ENCODE data around the gene TOX2. TPM values are rescaled to one million over a fixed set of nuclear protein-coding genes. Genes with fewer than 3 reads are reported as not detected.

TOX2 gene
- polyA plus RNA-seq, 1 donor = 4.7 TPM

DNA sequence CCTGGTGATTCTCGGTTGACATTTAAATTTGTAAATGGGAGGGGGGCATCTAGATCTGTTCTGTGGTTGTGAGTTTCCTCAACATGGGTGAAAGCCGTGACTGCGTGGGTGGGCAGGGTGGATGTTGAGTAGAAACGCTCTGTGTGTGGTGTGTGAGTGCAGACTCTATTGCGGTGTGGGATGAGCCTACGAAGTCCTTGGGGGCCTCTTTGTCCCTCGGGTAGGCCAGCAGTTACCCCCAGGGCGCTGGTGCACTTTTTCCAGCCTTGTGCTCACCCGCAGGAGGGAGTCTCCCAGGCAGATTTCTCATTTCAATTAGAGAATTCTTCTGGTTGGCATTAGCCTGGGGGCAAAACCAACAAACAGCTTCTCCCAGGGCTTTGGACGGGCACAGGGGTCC lies 10.6 kb downstream of the TOX2 start:
- no peaks in the 10 kb centered on the region for H3K9me3 ChIP-seq (ENCODE audit: control insufficient read depth, low read depth, low read length)
- H3K36me3 ChIP-seq (ENCODE audit: control insufficient read depth, insufficient read depth, low read length) = no peaks in the 10 kb centered on the region
- H3K4me1 ChIP-seq (ENCODE audit: control insufficient read depth, insufficient read depth, low read length) = no peaks in the 10 kb centered on the region
- DNase-seq = no peak
- no peak overlapping the region for H3K4me3 ChIP-seq (ENCODE audit: low read length)
- no peak overlapping the region for H3K27ac ChIP-seq (ENCODE audit: low read length)
- H3K27me3 ChIP-seq (ENCODE audit: control insufficient read depth, insufficient read depth, low read length) = peaks cover 22% of the 10 kb centered on the region
- 80% methylated on average over 1 of the region's 10 CpGs for whole genome bisulfite sequencing (ENCODE audit: insufficient coverage, low lambda C conversion rate)

DNA sequence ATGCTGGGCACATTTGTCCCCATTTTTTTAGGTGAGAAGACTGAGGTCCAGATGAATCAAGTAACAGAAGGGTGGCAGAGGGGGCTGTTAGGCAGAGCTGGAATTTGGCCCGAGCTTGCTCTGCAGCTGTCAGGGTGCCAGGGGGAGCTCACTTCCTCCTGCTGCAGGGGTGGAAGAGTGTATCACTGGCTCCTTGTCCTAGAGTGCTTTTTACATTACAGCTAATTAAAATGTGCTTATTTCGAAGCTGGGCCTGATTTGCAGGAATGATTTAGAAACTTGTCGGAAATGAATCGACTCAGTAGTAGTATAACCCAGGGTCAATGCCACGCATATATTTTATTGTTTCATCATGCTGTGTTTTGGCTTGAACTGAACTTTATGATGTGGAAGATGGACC lies 11.1 kb downstream of the TOX2 start:
- no peak overlapping the region for H3K27ac ChIP-seq (ENCODE audit: low read length)
- H3K36me3 ChIP-seq (ENCODE audit: control insufficient read depth, insufficient read depth, low read length) = no peaks in the 10 kb centered on the region
- H3K9me3 ChIP-seq (ENCODE audit: control insufficient read depth, low read depth, low read length) = no peaks in the 10 kb centered on the region
- no CpG with 5 or more reads among the region's 5 CpGs for WGBS (ENCODE audit: insufficient coverage, low lambda C conversion rate)
- no peak for DNase-seq
- H3K4me1 ChIP-seq (ENCODE audit: control insufficient read depth, insufficient read depth, low read length) = no peaks in the 10 kb centered on the region
- H3K27me3 ChIP-seq (ENCODE audit: control insufficient read depth, insufficient read depth, low read length) = peaks cover 22% of the 10 kb centered on the region
- H3K4me3 ChIP-seq (ENCODE audit: low read length) = no peak overlapping the region

DNA sequence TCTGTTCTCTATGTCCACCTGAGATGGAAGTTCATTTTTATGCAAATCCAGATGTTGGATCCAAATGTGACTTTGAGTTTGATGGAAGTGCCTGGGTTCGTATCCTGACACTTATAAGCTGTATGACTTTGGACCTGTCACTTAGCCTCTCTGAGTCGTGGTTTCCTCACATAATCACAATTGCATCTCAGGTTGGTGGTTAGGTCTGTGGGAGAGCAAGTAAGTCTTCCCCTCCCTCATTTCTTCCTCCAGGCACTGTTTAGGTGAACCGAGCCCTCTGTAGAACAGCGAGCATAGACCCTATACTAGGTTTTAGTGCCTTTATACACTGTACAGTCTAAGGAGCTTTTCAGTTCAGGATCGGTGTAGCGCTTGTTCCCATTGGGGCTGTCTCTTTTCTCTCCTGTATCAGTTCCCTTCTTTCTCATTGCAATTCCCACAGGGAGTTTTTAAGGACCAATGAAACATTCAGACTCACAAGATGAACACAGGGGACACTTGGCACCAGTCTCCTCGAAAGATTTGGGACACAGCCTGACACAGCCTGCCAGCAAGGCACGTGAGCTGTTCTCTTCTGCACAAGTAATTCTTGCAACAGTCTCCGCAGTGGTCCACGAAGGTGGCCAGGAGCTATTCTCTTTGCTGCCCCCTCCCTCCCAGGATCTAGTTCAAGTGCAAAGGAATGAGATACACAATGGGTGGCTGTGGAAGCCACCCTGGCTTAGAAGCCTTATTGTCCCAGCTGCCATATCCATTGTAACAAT lies 11.8 kb downstream of the TOX2 start:
- H3K27ac ChIP-seq (ENCODE audit: low read length) = no peak overlapping the region
- no peaks in the 10 kb centered on the region for H3K4me1 ChIP-seq (ENCODE audit: control insufficient read depth, insufficient read depth, low read length)
- no peak for DNase-seq
- WGBS (ENCODE audit: insufficient coverage, low lambda C conversion rate) = 93% methylated on average over 2 of the region's 10 CpGs
- H3K4me3 ChIP-seq (ENCODE audit: low read length) = no peak overlapping the region
- H3K27me3 ChIP-seq (ENCODE audit: control insufficient read depth, insufficient read depth, low read length) = peaks cover 25% of the 10 kb centered on the region
- no peaks in the 10 kb centered on the region for H3K36me3 ChIP-seq (ENCODE audit: control insufficient read depth, insufficient read depth, low read length)
- H3K9me3 ChIP-seq (ENCODE audit: control insufficient read depth, low read depth, low read length) = no peaks in the 10 kb centered on the region

DNA sequence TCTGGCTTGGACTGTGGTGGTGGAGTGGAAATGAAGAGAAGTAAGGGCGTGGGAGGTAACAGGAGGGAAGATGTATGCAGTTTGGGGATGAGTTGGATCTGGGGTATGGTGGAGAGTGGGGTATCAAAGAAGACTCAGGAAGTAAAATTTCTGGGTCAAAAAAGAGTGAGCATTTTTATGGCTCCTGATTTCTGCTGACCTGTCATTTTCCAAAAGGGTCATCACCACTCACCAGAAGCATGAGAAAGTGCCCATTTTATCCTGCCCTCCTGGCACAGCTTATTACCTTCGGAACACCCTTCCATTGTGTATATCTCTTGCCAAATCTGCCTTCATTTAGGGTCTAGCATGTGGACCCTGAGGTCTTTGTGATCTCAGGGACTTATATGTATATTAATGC lies 17.3 kb downstream of the TOX2 start:
- Histone ChIP-seq H3K9me3 (ENCODE audit: control insufficient read depth, low read depth, low read length) (no peaks in the 10 kb centered on the region), H3K4me1 (ENCODE audit: control insufficient read depth, insufficient read depth, low read length) (no peaks in the 10 kb centered on the region), H3K36me3 (ENCODE audit: control insufficient read depth, insufficient read depth, low read length) (no peaks in the 10 kb centered on the region), H3K27ac (ENCODE audit: low read length) (no peak overlapping the region), H3K4me3 (ENCODE audit: low read length) (no peak overlapping the region), H3K27me3 (ENCODE audit: control insufficient read depth, insufficient read depth, low read length) (peaks cover 10% of the 10 kb centered on the region)
- 80% methylated on average over 1 of the region's 2 CpGs for WGBS (ENCODE audit: insufficient coverage, low lambda C conversion rate)
- no peak for DNase-seq

DNA sequence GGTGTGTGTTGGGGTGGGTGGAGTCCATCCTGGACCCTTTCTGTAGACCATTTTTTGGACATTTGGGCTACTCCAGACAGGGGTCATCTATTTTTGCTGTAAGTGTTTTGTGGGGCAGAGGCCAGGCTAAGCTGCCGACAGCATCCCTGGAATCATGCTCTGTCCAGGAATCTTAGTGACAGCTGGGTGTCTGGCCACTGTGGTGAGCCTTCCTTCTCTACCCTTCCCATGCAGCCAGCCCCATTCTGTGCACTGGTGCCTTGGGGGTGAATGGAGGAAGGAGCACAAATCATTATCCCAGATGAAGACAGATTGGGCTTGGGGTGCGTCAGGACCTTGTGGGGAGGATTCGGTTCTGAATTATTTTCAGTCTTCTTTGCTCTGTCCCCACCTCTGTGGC lies 20.2 kb downstream of the TOX2 start:
- no peak overlapping the region for H3K4me3 ChIP-seq (ENCODE audit: low read length)
- WGBS (ENCODE audit: insufficient coverage, low lambda C conversion rate) = no CpG with 5 or more reads among the region's 3 CpGs
- no peaks in the 10 kb centered on the region for H3K4me1 ChIP-seq (ENCODE audit: control insufficient read depth, insufficient read depth, low read length)
- H3K9me3 ChIP-seq (ENCODE audit: control insufficient read depth, low read depth, low read length) = no peaks in the 10 kb centered on the region
- H3K36me3 ChIP-seq (ENCODE audit: control insufficient read depth, insufficient read depth, low read length) = no peaks in the 10 kb centered on the region
- DNase-seq = no peak
- peaks cover 2% of the 10 kb centered on the region for H3K27me3 ChIP-seq (ENCODE audit: control insufficient read depth, insufficient read depth, low read length)
- no peak overlapping the region for H3K27ac ChIP-seq (ENCODE audit: low read length)

DNA sequence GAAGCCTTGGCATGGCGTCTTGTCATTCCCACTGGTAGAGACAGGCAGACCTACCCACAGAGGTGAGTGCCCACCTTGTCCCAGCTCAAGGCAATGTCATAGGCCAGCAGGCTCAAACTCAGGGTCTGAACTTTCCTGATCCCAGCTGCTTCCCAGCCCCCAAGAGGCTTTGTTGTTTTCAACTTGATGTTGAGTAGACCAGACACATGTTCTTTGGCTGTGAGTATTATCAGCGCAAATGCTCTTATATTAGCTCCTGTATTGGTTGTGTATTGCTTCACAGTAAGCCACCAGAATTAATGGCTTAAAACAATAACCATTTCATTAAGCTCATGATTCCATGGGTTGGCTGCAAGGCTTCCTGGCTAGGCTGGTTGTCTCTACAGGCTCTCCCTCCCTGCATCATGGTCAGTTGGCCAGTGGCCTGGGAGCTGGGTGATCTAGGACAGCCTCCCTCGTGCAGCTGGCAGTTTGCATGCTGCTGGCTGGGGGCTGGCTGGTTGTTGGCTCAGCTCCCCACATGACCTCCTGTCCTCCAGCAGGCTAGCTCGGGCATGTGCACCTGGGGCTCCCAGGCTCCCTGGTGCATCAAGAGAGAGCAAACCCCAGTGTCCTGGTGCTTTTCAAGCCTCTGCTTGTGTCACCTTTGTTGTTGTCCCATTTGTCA lies 21.6 kb downstream of the TOX2 start:
- no peak overlapping the region for H3K4me3 ChIP-seq (ENCODE audit: low read length)
- no peaks in the 10 kb centered on the region for H3K36me3 ChIP-seq (ENCODE audit: control insufficient read depth, insufficient read depth, low read length)
- H3K27ac ChIP-seq (ENCODE audit: low read length) = no peak overlapping the region
- H3K4me1 ChIP-seq (ENCODE audit: control insufficient read depth, insufficient read depth, low read length) = no peaks in the 10 kb centered on the region
- no CpG with 5 or more reads among the region's 4 CpGs for WGBS (ENCODE audit: insufficient coverage, low lambda C conversion rate)
- no peaks in the 10 kb centered on the region for H3K27me3 ChIP-seq (ENCODE audit: control insufficient read depth, insufficient read depth, low read length)
- no peak for DNase-seq
- H3K9me3 ChIP-seq (ENCODE audit: control insufficient read depth, low read depth, low read length) = no peaks in the 10 kb centered on the region

DNA sequence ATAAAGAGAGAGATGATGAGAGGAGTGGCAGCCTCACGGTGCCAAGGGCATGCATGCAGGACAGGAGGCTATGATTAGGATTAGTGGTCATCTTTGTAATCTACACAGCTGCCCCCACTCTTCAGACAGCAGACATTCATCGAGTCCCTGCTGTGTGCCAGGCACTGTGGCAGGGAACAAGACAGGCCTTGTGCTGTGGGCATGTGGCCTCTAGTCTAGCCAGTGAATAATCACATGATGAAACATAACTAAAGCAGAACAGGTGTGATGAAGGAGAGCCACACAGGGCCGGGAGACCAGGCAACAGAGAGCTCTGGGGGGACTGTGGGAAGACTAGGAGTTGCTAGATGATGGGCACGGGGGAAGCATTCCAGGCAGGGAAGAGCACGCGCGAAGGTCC lies 22.2 kb downstream of the TOX2 start:
- Histone ChIP-seq H3K36me3 (ENCODE audit: control insufficient read depth, insufficient read depth, low read length) (no peaks in the 10 kb centered on the region), H3K27ac (ENCODE audit: low read length) (no peak overlapping the region), H3K27me3 (ENCODE audit: control insufficient read depth, insufficient read depth, low read length) (no peaks in the 10 kb centered on the region), H3K9me3 (ENCODE audit: control insufficient read depth, low read depth, low read length) (no peaks in the 10 kb centered on the region), H3K4me3 (ENCODE audit: low read length) (no peak overlapping the region), H3K4me1 (ENCODE audit: control insufficient read depth, insufficient read depth, low read length) (no peaks in the 10 kb centered on the region)
- DNase-seq = no peak
- no CpG with 5 or more reads among the region's 7 CpGs for WGBS (ENCODE audit: insufficient coverage, low lambda C conversion rate)

DNA sequence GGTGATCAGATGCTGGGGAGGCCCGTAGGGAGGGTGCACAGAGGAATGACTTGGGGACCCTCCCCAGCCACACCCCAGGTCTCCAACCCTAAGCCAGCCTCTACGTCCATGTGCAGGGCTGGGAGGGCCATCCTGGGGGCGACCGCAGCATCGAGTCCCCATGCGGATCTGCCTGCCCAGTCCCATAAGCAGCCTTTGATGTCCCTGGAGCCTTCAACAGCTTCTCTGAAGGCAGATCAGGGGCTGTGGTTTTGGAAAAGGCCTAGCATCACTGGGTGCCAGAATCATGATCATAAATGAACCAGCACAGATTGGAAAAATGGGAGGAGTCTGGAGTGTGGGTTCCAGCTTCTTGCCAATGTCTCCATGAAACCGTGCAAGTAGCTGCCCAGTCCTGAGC lies 22.9 kb downstream of the TOX2 start:
- no peak for DNase-seq
- Histone ChIP-seq H3K27ac (ENCODE audit: low read length) (no peak overlapping the region), H3K9me3 (ENCODE audit: control insufficient read depth, low read depth, low read length) (no peaks in the 10 kb centered on the region), H3K4me1 (ENCODE audit: control insufficient read depth, insufficient read depth, low read length) (no peaks in the 10 kb centered on the region), H3K4me3 (ENCODE audit: low read length) (no peak overlapping the region), H3K27me3 (ENCODE audit: control insufficient read depth, insufficient read depth, low read length) (no peaks in the 10 kb centered on the region), H3K36me3 (ENCODE audit: control insufficient read depth, insufficient read depth, low read length) (no peaks in the 10 kb centered on the region)
- no CpG with 5 or more reads among the region's 7 CpGs for WGBS (ENCODE audit: insufficient coverage, low lambda C conversion rate)

DNA sequence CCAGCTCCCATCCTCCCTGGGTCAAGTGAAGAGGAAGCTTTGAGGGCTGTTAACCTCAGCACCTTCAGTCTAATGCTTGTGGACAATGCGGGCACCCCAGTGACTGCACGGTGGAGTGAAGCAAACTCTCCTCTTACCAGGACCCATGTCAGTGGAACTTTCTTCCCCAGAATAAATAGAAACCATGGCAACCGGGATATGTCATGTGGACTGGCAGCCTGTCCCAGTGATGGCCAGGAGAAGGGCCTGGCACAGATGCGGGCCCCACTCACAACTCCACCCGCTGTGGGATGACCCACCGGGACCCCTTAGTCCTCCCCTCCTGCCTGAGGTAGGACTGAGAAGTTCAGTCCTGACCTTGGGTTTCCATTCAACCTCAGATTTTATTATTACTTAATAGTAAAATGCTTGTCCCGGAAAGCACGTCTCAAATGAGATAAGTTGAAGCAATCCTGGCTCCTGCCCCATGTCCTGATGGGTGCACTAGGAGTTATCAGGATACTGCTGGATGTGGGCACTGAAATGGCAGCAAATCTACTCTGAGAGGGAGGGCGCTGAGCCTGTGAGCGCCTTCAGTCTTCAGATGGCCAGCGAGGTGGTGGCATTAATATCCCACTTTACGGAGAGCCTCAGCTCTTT lies 23.5 kb downstream of the TOX2 start:
- no CpG with 5 or more reads among the region's 12 CpGs for WGBS (ENCODE audit: insufficient coverage, low lambda C conversion rate)
- DNase-seq = no peak
- Histone ChIP-seq H3K27ac (ENCODE audit: low read length) (no peak overlapping the region), H3K9me3 (ENCODE audit: control insufficient read depth, low read depth, low read length) (no peaks in the 10 kb centered on the region), H3K36me3 (ENCODE audit: control insufficient read depth, insufficient read depth, low read length) (no peaks in the 10 kb centered on the region), H3K27me3 (ENCODE audit: control insufficient read depth, insufficient read depth, low read length) (no peaks in the 10 kb centered on the region), H3K4me1 (ENCODE audit: control insufficient read depth, insufficient read depth, low read length) (no peaks in the 10 kb centered on the region), H3K4me3 (ENCODE audit: low read length) (no peak overlapping the region)

DNA sequence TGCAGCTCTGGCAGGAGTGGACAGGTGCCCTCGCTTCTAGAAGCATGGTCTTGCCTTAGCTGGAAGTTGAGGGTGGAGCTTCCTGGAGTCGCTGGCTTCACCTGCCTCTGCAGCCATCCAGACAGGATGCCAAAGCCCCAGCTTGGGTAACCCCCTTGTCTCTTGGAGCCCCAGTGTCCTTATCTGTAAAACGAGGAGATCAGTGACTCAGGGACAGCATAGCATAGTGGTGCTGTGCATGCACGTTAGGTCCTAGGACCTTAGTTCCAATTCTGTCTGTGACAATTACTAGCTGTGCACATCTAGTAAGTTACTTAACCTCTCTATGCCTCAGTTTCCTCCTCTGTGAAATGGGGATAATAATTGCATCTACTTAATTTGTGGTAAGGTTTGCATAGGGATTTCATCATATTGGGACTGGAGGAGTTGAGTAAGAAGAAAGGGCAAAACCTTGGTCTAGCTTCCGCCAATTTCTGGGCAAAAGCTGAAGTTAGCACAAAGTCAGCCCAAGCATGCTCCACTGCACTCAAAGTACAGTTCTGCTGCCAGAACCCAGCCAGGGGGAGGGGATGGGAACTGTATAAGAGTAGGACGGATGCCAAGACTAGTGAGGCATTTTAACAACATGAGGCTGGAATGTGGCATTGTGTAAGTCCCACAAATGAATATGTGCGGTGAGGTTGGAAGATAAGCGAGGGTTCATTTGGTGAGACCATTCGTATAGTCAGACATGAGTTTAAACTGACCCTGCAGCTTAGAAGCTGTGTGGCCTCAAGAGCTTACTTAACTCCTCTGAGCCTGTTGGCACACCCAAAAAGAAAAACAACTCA lies 24.5 kb downstream of the TOX2 start:
- Histone ChIP-seq H3K27ac (ENCODE audit: low read length) (no peak overlapping the region), H3K27me3 (ENCODE audit: control insufficient read depth, insufficient read depth, low read length) (no peaks in the 10 kb centered on the region), H3K4me3 (ENCODE audit: low read length) (no peak overlapping the region), H3K4me1 (ENCODE audit: control insufficient read depth, insufficient read depth, low read length) (no peaks in the 10 kb centered on the region), H3K9me3 (ENCODE audit: control insufficient read depth, low read depth, low read length) (no peaks in the 10 kb centered on the region), H3K36me3 (ENCODE audit: control insufficient read depth, insufficient read depth, low read length) (no peaks in the 10 kb centered on the region)
- no CpG with 5 or more reads among the region's 9 CpGs for WGBS (ENCODE audit: insufficient coverage, low lambda C conversion rate)
- no peak for DNase-seq

Data from large intestine (tissue), 3 donors.